ENCODE data around the gene PAPOLA. TPM values are rescaled to one million over a fixed set of nuclear protein-coding genes. Genes with fewer than 3 reads are reported as not detected.
"Not testable (repeated sequence)": the region's sequence is repeated elsewhere in the genome, so short reads cannot be mapped to it uniquely, and the experiment has no call there.

PAPOLA gene
- total RNA-seq, 4 donors from 2014 or later, result 76.6 to 250 (median 110) TPM

DNA sequence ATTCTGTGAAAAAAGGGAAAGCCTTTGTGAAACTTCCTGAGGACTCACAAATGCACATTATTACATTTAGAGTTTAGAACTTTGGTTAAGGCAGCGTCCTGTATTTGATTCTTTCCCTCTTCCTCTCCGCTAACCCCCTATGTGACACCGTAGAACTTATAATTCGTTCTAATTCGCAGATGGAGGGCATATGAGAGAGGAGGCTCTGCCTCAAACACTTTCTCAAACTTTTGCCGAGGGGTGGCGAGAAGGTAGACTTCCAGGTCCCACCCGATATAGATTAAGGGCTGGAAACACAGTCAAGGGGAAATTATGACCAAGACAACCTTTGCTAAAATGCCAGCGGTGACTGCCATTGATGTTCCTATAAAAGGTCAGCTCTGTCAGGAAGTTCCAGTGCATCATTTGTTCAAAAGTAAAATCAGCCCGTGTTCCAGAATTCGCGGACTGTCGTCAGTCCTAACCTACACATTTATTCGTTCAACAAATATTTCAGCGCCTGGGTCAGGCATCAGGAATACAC is 904 bp upstream of the PAPOLA start:
- H3K9me3 ChIP-seq, result no peaks in the 10 kb centered on the region
- no peak for DNase-seq (ENCODE audit: low spot score in 2 of 2)
- H3K4me3 ChIP-seq, result peak overlapping the region; percentile 93
- H3K27me3 ChIP-seq, result no peaks in the 10 kb centered on the region
- H3K27ac ChIP-seq, result peak overlapping the region; percentile 98
- 12% methylated on average over 15 of the region's 15 CpGs for WGBS
- H3K36me3 ChIP-seq, result no peaks in the 10 kb centered on the region
- TF ChIP-seq EP300 (IDR thresholded peaks at IDR 0.05) (no peak), CTCF (IDR thresholded peaks at IDR 0.05) (no peak), POLR2A (IDR thresholded peaks at IDR 0.05) (no peak), POLR2AphosphoS5 (IDR thresholded peaks at IDR 0.05) (no peak)
- H3K4me1 ChIP-seq, result peaks cover 32% of the 10 kb centered on the region

- H3K4me3 ChIP-seq, result peak overlapping the region; percentile 93
- DNase-seq (ENCODE audit: low spot score in 2 of 2), result peak; percentile 82
- WGBS, result under 1% methylated on average over 42 of the region's 47 CpGs
- peak overlapping the region; percentile 98 for H3K27ac ChIP-seq
- H3K27me3 ChIP-seq, result no peaks in the 10 kb centered on the region
- H3K4me1 ChIP-seq, result peaks cover 32% of the 10 kb centered on the region
- TF ChIP-seq POLR2A (IDR thresholded peaks at IDR 0.05) (no peak), EP300 (IDR thresholded peaks at IDR 0.05) (no peak), POLR2AphosphoS5 (IDR thresholded peaks at IDR 0.05) (peak in 1 of 3 donors; percentile 1), CTCF (IDR thresholded peaks at IDR 0.05) (no peak)
- no peaks in the 10 kb centered on the region for H3K9me3 ChIP-seq
- H3K36me3 ChIP-seq, result no peaks in the 10 kb centered on the region
Observed at GRCh38 chr14:96502621-96503305, 581 bp downstream of the PAPOLA start.

GRCh38 chr14:96503306-96503679 is 1.1 kb downstream of the PAPOLA start:
- no peak for DNase-seq (ENCODE audit: low spot score in 2 of 2)
- Histone ChIP-seq H3K4me3 (peak overlapping the region; percentile 93), H3K36me3 (no peaks in the 10 kb centered on the region), H3K27me3 (no peaks in the 10 kb centered on the region), H3K4me1 (peaks cover 36% of the 10 kb centered on the region), H3K9me3 (no peaks in the 10 kb centered on the region), H3K27ac (peak overlapping the region; percentile 98)
- WGBS, result 8% methylated on average over 5 of the region's 5 CpGs
- TF ChIP-seq EP300 (IDR thresholded peaks at IDR 0.05) (no peak), POLR2A (IDR thresholded peaks at IDR 0.05) (no peak), CTCF (IDR thresholded peaks at IDR 0.05) (no peak), POLR2AphosphoS5 (IDR thresholded peaks at IDR 0.05) (no peak)

- not testable (repeated sequence) for DNase-seq (ENCODE audit: low spot score in 2 of 2); H3K9me3 ChIP-seq; H3K27ac ChIP-seq; H3K27me3 ChIP-seq; H3K36me3 ChIP-seq
- Histone ChIP-seq H3K4me1 (peaks cover 47% of the 10 kb centered on the region), H3K4me3 (peak overlapping the region; percentile 93)
- WGBS, result 94% methylated on average over 12 of the region's 12 CpGs
Observed at GRCh38 chr14:96504353-96504752, 2.2 kb downstream of the PAPOLA start.

GRCh38 chr14:96507723-96508122 is 5.5 kb downstream of the PAPOLA start:
- Histone ChIP-seq H3K4me1 (peaks cover 62% of the 10 kb centered on the region), H3K36me3 (no peaks in the 10 kb centered on the region)
- TF ChIP-seq POLR2A (IDR thresholded peaks at IDR 0.05) (no peak), POLR2AphosphoS5 (IDR thresholded peaks at IDR 0.05) (no peak), CTCF (IDR thresholded peaks at IDR 0.05) (no peak), EP300 (IDR thresholded peaks at IDR 0.05) (no peak)

More at GRCh38 chr14:96507723-96508122, 5.5 kb downstream of the PAPOLA start:
- Histone ChIP-seq H3K27ac (no peak overlapping the region), H3K9me3 (no peaks in the 10 kb centered on the region), H3K27me3 (no peaks in the 10 kb centered on the region), H3K4me3 (no peak overlapping the region)
- DNase-seq (ENCODE audit: low spot score in 2 of 2), result no peak
- 92% methylated on average over 7 of the region's 7 CpGs for WGBS

All from suprapubic skin (tissue), 4 donors.